DMS 273 (cell line): Measurements from ENCODE around the gene PCK2.

Source experiments
- DNase-seq: peaks from one replicate; lab custom pipeline; 2025; ENCODE audit not compliant: unreplicated experiment; lab: John Stamatoyannopoulos, UW

Gene PCK2

GRCh38 chr14:24074625-24075484, 19.3 kb upstream of the PCK2 start:
- DNase-seq = no peak

- DNase-seq = no peak
These were observed 18.4 kb upstream of the PCK2 start for GRCh38 chr14:24075485-24076301.

- no peak for DNase-seq
These were observed 17.9 kb upstream of the PCK2 start for GRCh38 chr14:24076302-24076601.

GRCh38 chr14:24077086-24077485, 17.0 kb upstream of the PCK2 start:
- no peak for DNase-seq

- peak; percentile 23 for DNase-seq
These were observed 16.0 kb upstream of the PCK2 start for GRCh38 chr14:24078146-24078545.

GRCh38 chr14:24079491-24080141, 14.5 kb upstream of the PCK2 start:
- DNase-seq = peak; percentile 99

- DNase-seq = peak; percentile 71
These were observed 14.0 kb upstream of the PCK2 start for GRCh38 chr14:24080142-24080530.

- DNase-seq = peak; percentile 89
These were observed 13.0 kb upstream of the PCK2 start for GRCh38 chr14:24080888-24081738.

- peak; percentile 49 for DNase-seq
These were observed 12.3 kb upstream of the PCK2 start for GRCh38 chr14:24081739-24082211.

GRCh38 chr14:24082411-24083080, 11.6 kb upstream of the PCK2 start:
- no peak for DNase-seq

- DNase-seq = no peak
These were observed 10.6 kb upstream of the PCK2 start for GRCh38 chr14:24083462-24083861.

GRCh38 chr14:24084440-24084839, 9.7 kb upstream of the PCK2 start:
- no peak for DNase-seq

- DNase-seq = no peak
These were observed 8.9 kb upstream of the PCK2 start for GRCh38 chr14:24085215-24085614.

- no peak for DNase-seq
These were observed 7.7 kb upstream of the PCK2 start for GRCh38 chr14:24086193-24086955.

GRCh38 chr14:24087004-24087403, 7.1 kb upstream of the PCK2 start:
- no peak for DNase-seq

- no peak for DNase-seq
These were observed 6.0 kb upstream of the PCK2 start for GRCh38 chr14:24088095-24088494.

GRCh38 chr14:24089890-24090289, 4.2 kb upstream of the PCK2 start:
- no peak for DNase-seq

- DNase-seq = no peak
These were observed 2.0 kb upstream of the PCK2 start for GRCh38 chr14:24092110-24092504.

- no peak for DNase-seq
These were observed 1.5 kb upstream of the PCK2 start for GRCh38 chr14:24092505-24093206.
